ENCODE measurements around the gene TASOR2.

- TF ChIP-seq POLR2A (IDR thresholded peaks at IDR 0.05; ENCODE audit: low read depth, low read length) (no peak), POLR2AphosphoS5 (IDR thresholded peaks at IDR 0.05; ENCODE audit: low read depth, low read length) (no peak)
Observed at GRCh38 chr10:5666841-5667630, 17.6 kb upstream of the TASOR2 start.
